ENCODE data around the gene NAALAD2. TPM values are rescaled to one million over a fixed set of nuclear protein-coding genes. Genes with fewer than 3 reads are reported as not detected.
A peak's percentile ranks its signal among the peaks of the same experiment; 100 is the strongest.

The NAALAD2 gene
- total RNA-seq, 1 donor from 2014 or later: 0.60 TPM

GRCh38 chr11:90120191-90120590 lies 14.3 kb upstream of the NAALAD2 start:
- DNase-seq: no peak
- no peak for TF ChIP-seq CTCF (IDR thresholded peaks at IDR 0.05; ENCODE audit: borderline replicate concordance)
- intact Hi-C loops (cut with micrococcal nuclease): no loop called here
- H3K36me3 ChIP-seq: no peaks in the 10 kb centered on the region
- peaks cover 4% of the 10 kb centered on the region for H3K27me3 ChIP-seq (ENCODE audit: low read depth)
- no peaks in the 10 kb centered on the region for H3K9me3 ChIP-seq (replicated peaks)
- no peak overlapping the region for H3K4me3 ChIP-seq
- H3K4me1 ChIP-seq: no peaks in the 10 kb centered on the region
- H3K27ac ChIP-seq (replicated peaks): no peak overlapping the region

GRCh38 chr11:90124371-90124770 lies 10.1 kb upstream of the NAALAD2 start:
- H3K27ac ChIP-seq (replicated peaks): no peak overlapping the region
- TF ChIP-seq CTCF (IDR thresholded peaks at IDR 0.05; ENCODE audit: borderline replicate concordance): no peak
- intact Hi-C loops (cut with micrococcal nuclease): no loop called here
- H3K4me1 ChIP-seq: no peaks in the 10 kb centered on the region
- no peak for DNase-seq
- H3K4me3 ChIP-seq: no peak overlapping the region
- no peaks in the 10 kb centered on the region for H3K36me3 ChIP-seq
- H3K27me3 ChIP-seq (ENCODE audit: low read depth): peaks cover 10% of the 10 kb centered on the region
- H3K9me3 ChIP-seq (replicated peaks): no peaks in the 10 kb centered on the region

GRCh38 chr11:90124946-90125345 lies 9.5 kb upstream of the NAALAD2 start:
- Histone ChIP-seq H3K9me3 (replicated peaks) (no peaks in the 10 kb centered on the region), H3K4me3 (no peak overlapping the region)

GRCh38 chr11:90133560-90134477 lies 644 bp upstream of the NAALAD2 start:
- H3K9me3 ChIP-seq (replicated peaks): no peaks in the 10 kb centered on the region
- intact Hi-C loops (cut with micrococcal nuclease): no loop called here
- peak overlapping the region; percentile 71 for H3K4me3 ChIP-seq
- H3K27me3 ChIP-seq (ENCODE audit: low read depth): peaks cover 15% of the 10 kb centered on the region
- DNase-seq: no peak
- TF ChIP-seq CTCF (IDR thresholded peaks at IDR 0.05; ENCODE audit: borderline replicate concordance): no peak
- H3K27ac ChIP-seq (replicated peaks): peak overlapping the region; percentile 60
- no peaks in the 10 kb centered on the region for H3K36me3 ChIP-seq
- peaks cover 19% of the 10 kb centered on the region for H3K4me1 ChIP-seq

More at GRCh38 chr11:90124946-90125345, 9.5 kb upstream of the NAALAD2 start:
- Histone ChIP-seq H3K27me3 (ENCODE audit: low read depth) (peaks cover 10% of the 10 kb centered on the region), H3K27ac (replicated peaks) (no peak overlapping the region), H3K4me1 (no peaks in the 10 kb centered on the region), H3K36me3 (no peaks in the 10 kb centered on the region)
- DNase-seq: no peak
- intact Hi-C loops (cut with micrococcal nuclease): no loop called here
- TF ChIP-seq CTCF (IDR thresholded peaks at IDR 0.05; ENCODE audit: borderline replicate concordance): no peak

GRCh38 chr11:90135016-90135415 lies 553 bp downstream of the NAALAD2 start:
- H3K9me3 ChIP-seq (replicated peaks): no peaks in the 10 kb centered on the region
- no peak for DNase-seq
- intact Hi-C loops (cut with micrococcal nuclease): no loop called here
- H3K36me3 ChIP-seq: no peaks in the 10 kb centered on the region
- TF ChIP-seq CTCF (IDR thresholded peaks at IDR 0.05; ENCODE audit: borderline replicate concordance): no peak
- peak overlapping the region; percentile 60 for H3K27ac ChIP-seq (replicated peaks)
- H3K4me1 ChIP-seq: peaks cover 19% of the 10 kb centered on the region
- peak overlapping the region; percentile 71 for H3K4me3 ChIP-seq
- peaks cover 15% of the 10 kb centered on the region for H3K27me3 ChIP-seq (ENCODE audit: low read depth)
